H54 (cell line): ENCODE results near the gene RTKN2.

Experiments
- DNase-seq: peaks from one replicate; pipeline ENCODE4 v3.0.0; 2011; ENCODE audit warnings: low spot score, mixed read lengths; ENCODE audit not compliant: insufficient read length
- FAIRE-seq: peaks from 3 replicates; lab custom pipeline; 2011; peaks lifted over from hg19 to GRCh38; lab: Jason Lieb, UNC
- POLR2A ChIP-seq: IDR thresholded peaks from 2 replicates; pipeline ENCODE4 v1.6.1; 2011; ENCODE audit warnings: low read depth, mild to moderate bottlenecking, low read length

The RTKN2 gene

DNA sequence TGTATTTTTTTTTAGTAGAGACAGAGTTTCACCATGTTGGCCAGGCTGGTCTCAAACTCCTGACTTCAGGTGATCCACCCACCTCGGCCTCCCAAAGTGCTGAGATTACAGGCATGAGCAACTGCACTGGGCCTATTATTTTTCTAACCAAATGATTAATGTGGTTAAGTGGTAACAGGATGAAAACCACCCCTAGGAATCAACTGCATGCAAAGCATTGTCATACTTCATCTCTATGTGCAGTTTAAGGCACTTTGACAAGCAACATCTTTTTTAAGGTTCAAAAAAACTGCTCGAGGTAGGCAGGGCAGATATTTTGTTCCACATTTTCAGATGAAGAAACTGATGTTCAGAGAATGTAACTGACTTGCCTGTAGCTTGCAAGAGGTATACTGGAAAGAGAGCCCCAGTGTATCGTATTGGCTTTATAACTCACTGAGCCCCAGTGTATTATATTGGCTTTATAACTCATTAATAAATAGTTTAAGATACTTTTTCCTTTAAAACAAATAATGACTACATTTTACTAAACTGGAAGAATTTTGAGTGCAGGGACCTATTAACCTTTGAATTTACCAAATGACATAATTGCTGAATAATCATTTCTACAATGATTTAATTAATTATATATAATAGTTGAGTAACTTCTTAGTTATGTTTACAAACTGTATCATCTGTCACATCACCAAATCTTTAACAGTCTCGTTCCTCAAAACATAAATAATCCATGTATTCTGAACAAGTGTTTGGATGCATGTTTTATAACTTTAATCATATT lies 38.1 kb downstream of the RTKN2 start:
- FAIRE-seq (peak; percentile 97), DNase-seq (no peak)
- TF ChIP-seq POLR2A, result no peak

DNA sequence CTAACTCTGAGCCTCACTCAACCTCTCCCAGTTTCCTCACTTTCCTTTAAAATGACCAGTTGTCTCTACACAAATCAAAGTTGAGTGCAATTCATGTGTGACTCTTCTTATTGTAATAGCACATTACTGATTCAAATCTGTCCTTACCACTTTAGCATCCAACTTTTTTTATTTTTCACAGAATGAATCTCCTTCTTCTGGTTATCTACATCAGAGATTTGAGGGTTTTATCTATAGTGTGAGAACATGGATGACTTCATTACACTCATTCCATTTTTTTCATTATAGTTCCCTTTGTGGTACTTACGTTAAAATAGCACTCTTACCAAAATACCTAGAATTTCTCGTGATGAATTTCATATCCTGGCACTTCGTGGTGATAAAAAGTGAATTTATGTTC lies 43.3 kb downstream of the RTKN2 start:
- no peak for TF ChIP-seq POLR2A
- FAIRE-seq (peak; percentile 6), DNase-seq (no peak)

DNA sequence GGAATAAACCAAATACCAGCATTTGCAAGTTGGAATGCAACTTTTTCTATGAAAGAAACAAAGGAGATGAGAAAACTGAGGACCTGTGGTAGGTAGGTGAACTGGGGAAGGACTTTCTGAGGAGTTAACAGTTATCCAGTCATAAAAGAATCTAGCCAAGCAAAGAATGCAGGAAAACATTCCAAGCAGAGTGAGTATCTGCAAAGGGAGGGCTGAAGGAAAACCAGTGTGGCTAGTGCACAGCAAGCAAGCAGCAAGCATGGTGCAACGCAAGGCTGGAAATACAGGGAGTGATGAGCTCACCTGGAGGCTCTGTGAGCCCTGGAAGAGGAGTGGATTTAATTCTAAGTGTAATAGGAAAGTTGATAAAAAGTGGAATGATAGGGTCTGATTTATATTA lies 44.0 kb downstream of the RTKN2 start:
- DNase-seq (peak; percentile 23), FAIRE-seq (peak; percentile 95)
- TF ChIP-seq POLR2A, result no peak

DNA sequence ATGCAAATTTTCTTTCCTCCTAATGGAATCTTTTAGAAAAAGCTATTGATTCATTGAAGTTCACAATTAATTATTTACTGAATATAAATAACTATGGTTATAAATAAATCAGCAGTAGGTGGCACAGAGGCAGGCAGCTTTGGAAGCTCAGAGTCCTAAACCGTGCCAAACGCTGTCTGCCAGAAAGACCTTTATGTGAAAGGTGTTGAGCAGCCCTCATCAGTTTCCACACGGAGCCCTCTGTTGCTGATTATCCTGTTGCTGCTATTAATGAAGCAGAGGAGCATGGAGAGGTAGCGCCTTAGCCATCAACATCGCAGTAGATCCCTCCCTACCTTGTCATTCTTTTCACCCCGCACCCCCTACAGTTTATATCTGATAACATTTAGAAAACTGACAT lies 51.0 kb downstream of the RTKN2 start:
- FAIRE-seq (no peak), DNase-seq (no peak)
- no peak for TF ChIP-seq POLR2A

DNA sequence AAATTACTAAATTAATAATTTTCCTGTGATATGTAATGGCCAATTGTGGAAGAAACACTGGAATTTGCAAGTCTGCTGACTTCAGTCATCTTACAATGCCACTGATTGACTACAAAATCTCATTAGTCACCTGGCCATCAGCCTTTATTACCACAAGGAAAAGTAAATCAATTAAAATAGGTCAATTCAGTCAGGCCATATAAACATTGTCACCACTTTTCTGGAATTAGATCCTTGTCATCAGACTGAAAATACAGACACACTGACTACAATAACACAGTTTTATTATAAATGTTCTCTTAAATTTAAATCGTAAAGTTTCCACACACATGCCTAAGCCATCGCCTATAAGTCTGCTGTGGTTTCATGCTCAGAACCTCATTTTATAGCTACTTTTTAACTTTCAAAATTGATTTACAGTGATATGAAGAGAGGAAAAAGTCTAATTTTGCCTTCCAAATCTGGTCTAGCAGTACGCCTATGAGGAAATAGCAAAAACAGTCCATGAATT lies 54.2 kb downstream of the RTKN2 start:
- FAIRE-seq (no peak), DNase-seq (no peak)
- TF ChIP-seq POLR2A, result no peak

DNA sequence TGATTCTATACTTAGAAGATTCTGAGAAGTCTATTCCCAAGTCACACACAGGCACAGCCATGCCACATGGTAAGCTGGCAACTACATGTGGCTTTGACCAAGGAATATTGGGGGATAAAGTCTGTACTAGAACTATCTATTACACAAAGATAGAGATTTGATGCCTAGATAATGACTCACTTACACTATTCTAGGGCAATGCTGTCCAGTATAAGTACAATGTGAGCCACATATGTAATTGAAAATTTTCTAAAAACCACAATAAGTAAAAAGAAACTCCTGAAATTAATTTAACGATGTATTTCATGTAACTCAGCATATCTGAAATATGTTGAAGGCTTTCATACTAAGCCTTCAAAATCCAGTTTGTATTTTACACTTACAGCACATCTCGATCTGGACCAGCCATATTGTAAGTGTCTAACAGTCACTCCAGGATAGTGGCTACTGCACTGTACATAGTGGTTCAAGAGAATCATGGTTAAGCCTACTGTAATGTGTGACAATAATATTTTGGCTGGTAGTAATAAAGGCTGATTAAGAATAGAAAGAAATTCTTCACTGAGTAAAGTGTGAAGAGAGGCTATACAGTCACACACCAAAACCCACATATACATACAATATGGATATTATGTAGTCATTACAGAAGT lies 62.8 kb downstream of the RTKN2 start:
- no peak for TF ChIP-seq POLR2A
- FAIRE-seq (peak; percentile 15), DNase-seq (no peak)

DNA sequence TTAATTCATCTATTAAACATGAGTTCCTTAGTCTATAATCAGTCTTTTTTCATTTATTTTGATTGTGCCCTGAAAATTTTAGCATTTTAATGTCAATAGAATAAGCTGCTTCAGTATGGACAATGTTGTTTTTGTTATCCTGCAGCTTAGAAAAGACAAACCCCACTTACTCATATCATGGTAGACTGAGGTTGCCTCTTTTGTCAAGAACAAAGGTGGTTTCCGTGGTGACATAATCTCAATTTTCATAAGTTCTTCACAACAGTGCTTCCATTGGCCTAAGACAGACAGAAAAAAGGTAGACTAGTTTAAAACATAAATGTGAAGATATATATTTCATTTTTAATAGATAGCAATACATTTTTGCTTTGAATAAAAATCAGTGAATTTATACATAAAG lies 69.1 kb downstream of the RTKN2 start:
- TF ChIP-seq POLR2A, result no peak
- FAIRE-seq, result peak; percentile 36

DNA sequence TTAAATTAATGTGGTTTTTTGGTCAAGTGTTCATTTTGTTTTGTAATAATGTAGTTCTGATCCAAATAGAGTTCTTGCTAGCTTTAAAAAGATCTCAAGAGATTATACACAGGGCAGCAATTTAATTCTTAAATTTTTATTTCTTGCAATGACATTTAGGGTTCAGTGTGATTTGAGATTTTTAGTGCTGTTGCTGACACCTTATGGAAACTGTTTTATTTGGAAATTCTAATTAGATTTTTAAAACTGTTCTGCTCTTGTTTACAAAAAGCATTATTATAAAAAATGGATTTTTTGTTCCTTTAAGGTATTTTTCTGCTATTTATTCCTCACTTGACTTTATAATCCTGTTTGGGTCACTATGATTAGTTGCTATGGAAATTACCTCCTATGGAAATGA lies 72.1 kb downstream of the RTKN2 start:
- peak; percentile 6 for FAIRE-seq
- TF ChIP-seq POLR2A, result no peak
- DNase-seq, result no peak

More for the DNA sequence above, 69.1 kb downstream of the RTKN2 start:
- no peak for DNase-seq

DNA sequence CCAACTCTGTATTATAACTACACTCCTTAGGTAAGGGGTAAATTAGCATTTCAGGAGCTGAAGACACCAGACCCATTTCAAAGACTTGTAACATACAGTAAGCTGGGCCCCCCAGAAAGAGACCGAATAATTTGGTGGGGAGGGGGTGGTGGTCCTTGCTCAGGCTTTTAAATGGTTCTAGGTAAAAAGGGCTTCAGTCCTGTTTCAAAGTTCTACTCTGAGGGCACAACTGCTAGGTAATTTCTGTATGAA lies 73.0 kb downstream of the RTKN2 start:
- FAIRE-seq, result no peak
- no peak for TF ChIP-seq POLR2A
- no peak for DNase-seq

DNA sequence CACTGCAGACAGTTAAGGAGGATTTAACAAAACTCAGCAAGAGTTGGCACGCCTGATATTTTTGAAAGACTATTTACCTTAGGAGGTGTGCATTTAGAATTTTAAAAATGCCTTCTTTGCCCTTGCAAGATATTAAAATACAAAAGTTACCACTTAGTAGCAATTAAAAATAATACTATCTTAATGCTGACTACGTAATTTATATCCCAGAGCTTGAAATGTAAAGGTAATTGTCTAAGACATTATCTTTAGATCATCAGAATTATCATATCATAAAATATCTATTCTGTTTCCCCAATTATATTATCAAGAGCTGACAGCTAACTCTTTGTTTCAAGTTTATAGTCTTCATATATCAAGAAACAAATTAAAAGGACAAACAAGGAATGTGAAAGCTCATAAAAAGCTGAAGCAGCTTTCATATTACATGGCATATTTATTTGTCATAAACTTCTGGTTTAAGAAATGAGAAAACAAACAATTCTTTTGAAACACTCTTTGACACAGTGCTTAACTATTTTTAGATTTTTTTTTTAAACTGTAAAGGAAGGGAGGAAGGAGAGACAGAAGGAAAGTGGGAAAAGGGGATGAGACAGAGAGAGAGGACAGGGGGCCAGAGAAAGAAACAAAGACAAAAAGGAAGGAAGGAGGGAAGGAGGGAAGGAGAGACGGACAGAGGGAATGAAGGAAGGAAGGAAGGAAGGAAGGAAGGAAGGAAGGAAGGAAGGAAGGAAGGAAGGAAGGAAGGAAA lies 73.5 kb downstream of the RTKN2 start:
- FAIRE-seq (no peak), DNase-seq (no peak)
- no peak for TF ChIP-seq POLR2A

DNA sequence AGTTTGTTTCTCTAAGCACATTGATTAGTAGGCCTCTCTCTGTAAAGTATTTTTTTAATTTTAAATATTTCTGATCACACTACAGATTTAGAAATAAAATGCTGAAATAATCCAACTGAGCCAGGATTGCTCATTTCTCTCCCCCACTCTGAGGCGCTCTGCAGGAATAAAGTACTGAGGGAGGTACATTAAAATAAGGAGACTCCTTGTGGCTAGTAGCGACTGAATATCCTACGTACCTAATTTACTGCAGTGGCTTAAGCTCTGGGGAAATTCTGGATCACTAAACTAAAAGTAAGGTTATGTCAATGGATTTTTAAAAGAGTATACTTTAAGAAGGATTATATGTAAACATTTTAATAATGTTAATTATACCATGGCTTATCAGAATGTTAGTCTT lies 75.2 kb downstream of the RTKN2 start:
- FAIRE-seq (no peak), DNase-seq (no peak)
- no peak for TF ChIP-seq POLR2A

DNA sequence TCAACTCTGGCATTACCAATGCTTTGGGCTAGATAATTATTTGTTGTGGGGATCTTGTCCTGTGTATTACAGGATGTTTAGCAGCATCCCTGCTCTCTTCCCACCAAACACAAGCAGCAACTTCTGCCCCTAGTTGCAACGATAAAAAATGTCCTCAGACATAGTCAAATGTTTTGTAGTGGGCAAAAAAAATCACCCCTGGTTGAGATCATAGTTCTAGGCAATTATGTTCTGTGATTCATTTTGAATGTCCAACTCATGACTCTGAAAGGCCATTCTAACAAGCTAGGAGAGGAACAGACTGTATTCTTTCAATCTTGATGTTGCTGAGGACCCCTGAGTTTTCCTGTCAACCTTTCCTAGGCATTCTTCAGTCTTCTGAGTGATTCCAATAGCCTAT lies 79.5 kb downstream of the RTKN2 start:
- peak; percentile 70 for FAIRE-seq
- no peak for TF ChIP-seq POLR2A

DNA sequence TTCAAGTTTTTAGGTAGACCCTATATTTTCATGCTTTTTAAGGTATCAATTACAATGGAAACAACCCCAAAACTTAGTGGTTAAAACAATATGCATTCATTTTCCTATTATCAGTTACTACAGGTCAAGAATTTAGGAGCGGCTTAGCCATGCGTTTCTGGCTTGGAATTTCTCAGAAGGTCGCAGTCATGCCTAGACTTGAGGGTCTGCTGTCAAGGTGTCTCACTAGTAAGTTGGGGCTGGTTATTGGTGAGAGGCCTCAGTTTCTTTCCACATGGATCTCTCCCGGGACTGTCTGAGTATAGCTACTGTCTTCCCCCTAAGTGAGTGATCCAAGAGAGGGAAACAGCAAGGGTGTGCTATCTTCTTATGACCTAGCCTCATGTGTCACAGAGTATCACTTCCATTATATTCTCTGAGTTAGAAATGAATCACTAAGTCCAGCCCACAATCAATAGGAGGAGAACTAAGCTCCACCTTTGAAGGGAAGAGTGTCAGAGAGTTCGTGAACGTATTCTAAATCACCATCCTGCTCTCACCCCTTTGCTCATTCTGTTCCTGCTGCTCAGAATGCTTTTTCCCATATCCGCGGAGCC lies 80.5 kb downstream of the RTKN2 start:
- no peak for TF ChIP-seq POLR2A
- DNase-seq, result no peak
- no peak for FAIRE-seq

More for the DNA sequence above, 79.5 kb downstream of the RTKN2 start:
- DNase-seq, result no peak

DNA sequence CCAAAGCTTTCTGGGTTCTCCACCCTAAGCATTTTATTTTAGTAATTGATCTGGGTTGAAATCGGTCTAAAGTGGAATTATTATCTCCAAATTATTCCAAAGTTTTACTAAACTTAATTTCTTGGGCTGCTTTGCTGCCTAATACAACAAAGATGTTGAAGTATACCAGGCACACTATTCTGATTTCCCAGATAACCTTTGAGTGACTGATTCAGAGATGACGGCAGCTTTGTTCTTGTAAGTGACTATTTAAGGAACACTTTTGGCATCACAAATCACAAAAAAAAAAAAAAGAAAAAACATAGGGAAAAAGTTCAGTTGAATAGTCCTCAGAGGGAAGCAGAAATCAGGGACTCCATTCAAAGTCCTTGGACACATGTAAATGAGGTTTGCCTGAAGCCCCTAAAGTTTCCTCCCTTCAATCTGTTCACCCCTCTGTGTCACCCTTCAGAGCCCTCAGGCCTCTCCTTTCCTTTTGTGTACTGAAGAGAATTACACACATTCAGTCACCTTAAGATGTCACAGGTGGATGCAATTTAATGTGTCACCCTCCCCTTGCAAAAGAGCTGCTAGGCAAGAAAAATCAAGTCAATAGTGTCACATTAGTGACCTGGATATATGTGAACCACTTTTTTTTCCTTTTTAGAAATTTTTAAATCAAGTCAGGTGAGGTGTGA lies 81.5 kb downstream of the RTKN2 start:
- no peak for DNase-seq
- no peak for FAIRE-seq
- no peak for TF ChIP-seq POLR2A
